Measurements from ENCODE around the gene PTGR3.

DNA sequence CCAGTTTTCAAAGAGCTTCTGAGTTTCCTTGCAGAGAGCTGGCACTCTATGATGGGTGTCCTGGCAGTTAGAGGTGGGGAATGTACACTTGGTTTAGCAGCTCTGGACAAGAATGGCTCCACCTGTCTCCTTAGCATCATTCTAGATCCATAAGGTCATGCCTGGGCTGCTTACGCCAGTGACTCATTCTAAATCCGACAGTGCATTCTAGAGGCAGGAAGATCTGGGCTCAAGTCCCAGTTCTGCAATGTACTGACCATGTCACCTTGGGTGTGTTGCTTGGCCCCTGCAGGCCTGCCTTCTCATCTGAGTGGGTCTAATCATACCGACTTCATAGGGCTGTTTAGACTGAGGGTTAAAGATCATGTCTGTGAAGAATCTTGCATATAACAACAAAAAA lies 46.5 kb downstream of the PTGR3 start:
- TF ChIP-seq POLR2A (IDR thresholded peaks at IDR 0.05; ENCODE audit: low read depth, low read length) (no peak), POLR2AphosphoS5 (IDR thresholded peaks at IDR 0.05; ENCODE audit: low read depth, low read length) (no peak), TAF1 (IDR thresholded peaks at IDR 0.05; ENCODE audit: borderline replicate concordance, low read depth, low read length) (no peak)
